GM04504 (cell line): ENCODE measurements around the gene JAKMIP2.
"Not testable (repeated sequence)": the region's sequence is repeated elsewhere in the genome, so short reads cannot be mapped to it uniquely, and the experiment has no call there.

ENCODE experiments used
- DNase-seq: peaks from one replicate; pipeline ENCODE4 v3.0.0-alpha.2; 2012; ENCODE audit warnings: low read depth

The JAKMIP2 gene

GRCh38 chr5:147648597-147648996, 133.9 kb downstream of the JAKMIP2 start:
- DNase-seq, result no peak

DNA sequence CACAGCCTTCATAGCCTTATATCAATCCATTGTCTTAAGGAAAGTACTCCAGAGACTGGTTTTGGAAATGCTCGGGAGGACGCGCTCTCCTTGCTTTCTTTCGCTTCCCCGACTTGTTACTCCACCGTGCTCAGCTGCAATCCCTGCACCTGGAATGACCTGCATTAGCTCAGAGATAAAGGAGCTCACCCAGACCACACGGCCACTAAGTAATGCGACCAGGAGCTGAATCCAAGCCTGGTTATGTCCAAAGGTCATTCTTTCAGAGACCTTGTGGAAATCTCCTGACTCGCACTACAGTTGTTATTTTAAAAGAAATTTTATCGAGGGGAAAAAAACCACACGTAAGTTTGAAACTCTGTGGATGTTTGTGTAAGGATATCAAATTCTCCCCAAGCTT, 137.3 kb downstream of the JAKMIP2 start:
- DNase-seq, result no peak

- no peak for DNase-seq
These were observed 138.1 kb downstream of the JAKMIP2 start for GRCh38 chr5:147644460-147644859.

GRCh38 chr5:147643142-147643541, 139.4 kb downstream of the JAKMIP2 start:
- no peak for DNase-seq

DNA sequence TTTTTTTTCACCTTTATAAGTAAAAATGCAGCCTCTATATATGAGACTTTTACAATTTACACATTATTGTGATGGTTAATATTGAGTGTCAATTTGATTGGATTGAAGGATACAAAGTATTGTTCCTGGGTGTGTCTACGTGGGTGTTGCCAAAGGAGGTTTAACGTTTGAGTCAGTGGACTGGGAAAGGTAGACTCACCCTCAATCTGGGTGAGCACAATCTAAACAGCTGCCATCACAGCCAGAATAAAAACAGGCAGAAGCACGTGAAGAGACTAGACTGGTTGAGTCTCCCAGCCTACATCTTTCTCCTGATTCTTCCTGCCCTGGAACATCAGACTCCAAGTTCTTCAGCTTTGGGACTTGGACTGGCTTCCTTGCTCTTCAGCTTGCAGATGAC, 139.9 kb downstream of the JAKMIP2 start:
- DNase-seq, result no peak

DNA sequence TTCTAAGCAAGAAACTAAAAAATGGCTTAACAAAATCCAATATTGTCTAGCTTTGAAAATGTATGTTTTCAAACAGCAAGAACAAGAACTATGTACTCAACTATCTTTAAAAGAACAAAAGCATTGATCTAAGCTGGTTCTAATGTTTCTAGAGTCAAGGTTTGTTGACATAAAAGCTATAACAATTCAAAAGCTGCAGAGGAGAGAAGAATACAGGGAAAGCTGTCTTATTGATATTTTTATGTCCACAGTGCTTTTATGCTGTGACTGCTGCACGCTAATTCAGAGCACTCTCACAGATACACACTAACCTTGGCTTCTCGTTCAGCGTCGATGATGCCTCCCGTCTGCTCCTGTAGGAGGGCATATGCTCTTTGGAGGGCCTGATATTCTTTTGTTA, 143.2 kb downstream of the JAKMIP2 start:
- DNase-seq, result no peak

DNA sequence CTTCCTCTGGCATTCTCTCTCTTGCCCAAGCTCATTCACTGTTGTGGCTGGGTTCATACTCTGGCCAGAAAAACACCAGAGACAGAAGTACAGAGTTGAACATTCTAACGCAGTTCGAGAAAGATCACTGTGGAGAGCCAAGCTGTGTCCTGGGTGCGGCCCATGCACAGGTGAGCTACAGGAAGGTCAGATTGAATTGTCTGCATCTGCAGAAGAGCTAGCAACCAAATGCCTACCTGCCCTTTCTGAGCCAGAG, 145.9 kb downstream of the JAKMIP2 start:
- no peak for DNase-seq

- no peak for DNase-seq
These were observed 146.4 kb downstream of the JAKMIP2 start for GRCh38 chr5:147635882-147636728.

DNA sequence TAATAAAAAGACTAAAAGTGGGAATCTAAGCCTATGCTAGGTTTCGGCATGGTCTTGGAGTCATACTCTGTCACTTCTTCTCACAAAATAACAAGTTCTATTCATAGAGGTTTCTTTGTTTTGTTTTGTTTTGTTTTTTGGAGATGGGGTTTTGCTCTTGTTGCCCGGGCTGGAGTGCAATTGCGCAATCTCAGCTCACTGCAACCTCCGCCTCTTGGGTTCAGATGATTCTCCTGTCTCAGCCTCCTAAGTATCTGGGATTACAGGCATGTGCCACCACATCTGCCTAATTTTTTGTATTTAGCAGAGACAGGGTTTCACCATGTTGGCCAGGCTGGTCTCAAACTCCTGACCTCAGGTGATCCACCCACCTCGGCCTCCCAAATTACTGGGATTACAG, 147.1 kb downstream of the JAKMIP2 start:
- DNase-seq, result not testable (repeated sequence)

DNA sequence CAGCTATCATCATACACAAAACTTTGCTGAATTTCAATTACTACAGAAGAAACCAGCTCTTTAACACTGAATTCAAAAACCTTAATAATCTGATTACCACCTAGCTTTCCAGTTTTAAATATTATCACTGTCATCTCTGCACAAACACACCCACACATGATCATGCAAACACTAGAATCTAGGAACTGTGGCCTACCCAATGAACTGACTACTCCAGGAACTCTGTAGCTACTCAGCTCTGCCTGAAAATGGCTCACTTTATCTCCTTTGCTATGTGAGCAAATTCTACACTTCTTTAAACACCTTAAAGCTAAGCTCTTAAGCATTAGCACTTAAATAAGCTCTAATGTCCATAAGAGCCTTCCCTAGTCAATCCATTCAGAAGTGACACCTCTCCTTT, 149.4 kb downstream of the JAKMIP2 start:
- DNase-seq, result no peak

DNA sequence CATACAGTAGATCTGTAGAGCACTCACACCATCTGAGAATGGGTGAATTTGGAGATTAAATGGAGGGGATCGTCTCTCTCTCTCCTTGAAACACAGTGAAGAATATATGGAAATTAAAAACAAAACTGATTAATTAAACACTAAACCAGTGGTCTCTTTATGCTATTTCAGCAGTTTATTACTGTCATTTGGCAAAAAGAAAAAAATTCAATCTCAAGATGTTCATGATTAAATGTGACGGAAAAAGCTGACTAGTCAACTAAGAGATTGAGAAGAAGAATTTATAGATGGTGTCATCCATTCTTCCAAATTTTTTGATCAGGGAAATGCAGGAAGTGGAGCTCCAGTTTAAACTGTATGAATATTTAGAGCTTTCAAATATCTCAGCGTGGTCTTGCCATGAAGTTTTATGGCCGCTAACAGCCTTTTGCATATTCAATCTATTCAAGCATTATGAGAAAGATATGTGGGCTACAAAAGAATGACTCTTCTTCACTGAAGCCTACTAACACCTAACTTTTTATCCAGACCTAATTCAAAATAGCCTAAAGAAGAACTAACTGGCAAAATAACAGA, 151.0 kb downstream of the JAKMIP2 start:
- DNase-seq, result no peak

DNA sequence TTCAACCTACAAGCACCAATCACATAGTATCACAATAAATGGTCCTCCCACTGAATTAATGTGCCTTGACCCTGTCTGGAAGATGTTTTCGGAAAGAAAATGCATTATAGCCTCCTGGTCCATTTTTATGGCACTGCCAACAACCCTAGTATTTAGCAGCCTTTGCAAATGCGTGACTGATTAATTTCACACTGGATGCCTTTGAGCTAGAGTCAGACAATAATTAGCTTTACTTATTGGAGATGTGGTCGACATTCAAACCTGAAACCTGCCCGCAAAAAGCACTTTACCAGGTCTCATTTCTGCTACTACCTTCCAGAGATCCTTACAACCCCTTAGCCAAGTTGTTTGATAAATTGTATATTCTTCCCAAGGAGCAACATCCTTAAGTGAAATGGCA, 153.3 kb downstream of the JAKMIP2 start:
- DNase-seq, result no peak

GRCh38 chr5:147628058-147628895, 154.3 kb downstream of the JAKMIP2 start:
- DNase-seq, result peak; percentile 21

- DNase-seq, result no peak
These were observed 156.1 kb downstream of the JAKMIP2 start for GRCh38 chr5:147626464-147626863.

DNA sequence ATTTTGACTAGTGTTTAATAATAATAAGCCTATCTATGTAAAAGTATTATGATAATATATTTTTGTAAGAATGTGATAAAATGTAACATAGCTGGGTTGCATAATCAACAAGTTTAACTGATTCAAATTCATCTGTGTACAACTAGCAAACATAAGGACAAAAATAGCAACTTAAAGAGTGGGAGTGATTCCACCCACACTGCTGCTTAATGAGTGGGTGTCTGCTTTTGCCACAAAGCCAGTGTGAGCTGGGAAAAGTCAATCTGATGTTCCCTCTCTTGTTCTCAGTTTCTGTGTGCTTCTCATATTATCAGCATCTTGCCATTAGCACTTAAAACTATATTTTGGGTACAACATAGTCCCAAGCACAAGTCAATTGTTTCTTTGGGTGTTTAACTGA, 161.5 kb downstream of the JAKMIP2 start:
- DNase-seq, result no peak

DNA sequence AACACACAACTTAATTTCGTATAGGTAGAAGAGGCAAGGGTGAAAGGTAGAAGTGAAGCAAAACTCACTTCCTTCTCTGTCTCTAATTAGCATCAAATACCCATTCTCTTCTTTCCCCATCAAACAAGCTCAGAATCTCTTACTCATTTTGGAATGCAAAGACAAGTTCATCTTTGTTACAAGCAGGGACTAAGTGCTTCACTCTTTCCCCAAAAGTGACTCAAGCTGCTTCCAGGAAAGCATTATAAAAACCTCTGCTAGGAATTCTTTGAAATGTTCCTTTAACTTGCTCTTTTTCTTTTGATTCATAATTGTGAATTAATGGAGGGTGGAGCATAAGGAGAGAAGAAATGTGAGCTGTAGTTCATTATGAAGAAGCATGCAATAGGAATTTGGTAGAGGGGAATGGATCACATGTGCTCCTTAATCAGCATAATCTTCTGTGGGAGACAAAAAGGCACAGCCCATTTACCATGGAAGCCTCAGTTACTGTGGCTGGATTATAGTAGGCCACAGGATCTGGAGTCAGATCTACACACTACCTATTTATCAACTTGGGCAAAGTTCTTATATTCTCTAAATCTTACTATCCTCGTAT, 163.1 kb downstream of the JAKMIP2 start:
- DNase-seq, result no peak

GRCh38 chr5:147617711-147618350, 164.7 kb downstream of the JAKMIP2 start:
- DNase-seq, result no peak

GRCh38 chr5:147617191-147617606, 165.3 kb downstream of the JAKMIP2 start:
- no peak for DNase-seq

GRCh38 chr5:147616421-147616820, 166.1 kb downstream of the JAKMIP2 start:
- no peak for DNase-seq

GRCh38 chr5:147613359-147613758, 169.2 kb downstream of the JAKMIP2 start:
- peak; percentile 8 for DNase-seq

GRCh38 chr5:147611483-147611882, 171.0 kb downstream of the JAKMIP2 start:
- no peak for DNase-seq

- DNase-seq, result no peak
These were observed 171.7 kb downstream of the JAKMIP2 start for GRCh38 chr5:147610798-147611197.
